HL-60/S4 treated with phorbol 12-myristate 13-acetate at 8.2 ng/mL for 4 days and 3 days (cell line): ENCODE measurements around the gene SEMA3E.
"Not testable (repeated sequence)": the region's sequence is repeated elsewhere in the genome, so short reads cannot be mapped to it uniquely, and the experiment has no call there.

Experiments
- in situ Hi-C: fragments of 300-500 bp; cut with MboI; formaldehyde crosslinking; loops from 2 replicates; pipeline ENCODE4 v1.15.0; 2022; ENCODE audit warnings: low sequenced_read_pairs

The SEMA3E gene

DNA sequence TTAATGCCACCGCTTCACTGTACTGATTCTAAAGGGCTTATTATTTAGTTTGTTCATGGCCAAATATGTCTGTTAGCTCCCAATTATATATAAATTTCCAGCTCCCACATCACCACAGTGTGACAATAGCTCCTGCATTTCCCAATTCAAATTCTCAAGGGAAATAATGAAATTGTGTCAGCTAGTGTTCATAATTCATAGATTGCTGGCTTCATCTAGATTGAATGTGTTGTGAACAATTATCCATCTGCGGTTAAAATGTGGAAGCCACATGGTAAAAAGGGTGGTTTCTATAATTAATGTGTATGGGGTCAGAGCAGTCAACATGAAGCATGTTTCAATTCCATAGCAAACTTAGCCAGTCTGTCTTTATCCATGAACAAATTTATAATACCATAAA is 154.3 kb downstream of the SEMA3E start:
- in situ Hi-C loops: no loop called here

DNA sequence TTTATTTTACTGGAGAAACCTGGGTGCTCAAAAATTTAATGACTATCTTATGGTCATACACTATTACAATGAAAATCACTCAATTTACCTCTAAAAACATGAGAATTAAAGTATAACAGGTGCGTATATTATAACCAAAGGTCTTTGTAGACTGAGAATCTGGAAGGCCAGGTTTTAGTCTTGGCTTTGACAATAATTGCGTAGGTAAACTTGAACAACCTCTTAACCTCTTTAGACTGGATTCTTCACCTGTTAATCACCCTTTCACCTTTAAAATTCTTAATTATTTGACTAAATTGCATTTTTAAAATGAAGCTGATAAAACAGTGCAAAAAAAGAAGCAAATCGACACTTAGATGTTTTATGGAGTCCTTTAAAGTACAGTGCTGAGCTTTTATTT is 156.1 kb downstream of the SEMA3E start:
- in situ Hi-C loops: no loop called here

DNA sequence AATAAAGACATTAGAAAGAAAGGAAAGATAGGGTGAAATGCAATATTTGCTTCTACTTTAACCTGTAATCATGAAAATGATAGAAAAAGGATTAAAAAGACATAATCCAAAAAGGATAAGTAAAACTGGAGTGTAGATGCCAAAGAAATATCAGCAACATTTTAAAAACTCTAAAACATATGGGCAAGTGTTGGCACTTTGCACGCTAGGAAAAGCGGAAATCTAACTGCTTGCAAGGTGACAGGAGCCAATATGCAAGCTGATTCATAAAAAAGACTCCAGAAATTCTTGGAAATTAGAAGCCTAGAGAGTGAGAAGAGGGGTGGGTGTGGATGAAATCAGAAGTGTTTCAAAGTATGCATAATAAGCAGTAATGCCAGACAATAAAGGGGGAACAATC is 161.1 kb downstream of the SEMA3E start:
- in situ Hi-C loops: no loop called here

DNA sequence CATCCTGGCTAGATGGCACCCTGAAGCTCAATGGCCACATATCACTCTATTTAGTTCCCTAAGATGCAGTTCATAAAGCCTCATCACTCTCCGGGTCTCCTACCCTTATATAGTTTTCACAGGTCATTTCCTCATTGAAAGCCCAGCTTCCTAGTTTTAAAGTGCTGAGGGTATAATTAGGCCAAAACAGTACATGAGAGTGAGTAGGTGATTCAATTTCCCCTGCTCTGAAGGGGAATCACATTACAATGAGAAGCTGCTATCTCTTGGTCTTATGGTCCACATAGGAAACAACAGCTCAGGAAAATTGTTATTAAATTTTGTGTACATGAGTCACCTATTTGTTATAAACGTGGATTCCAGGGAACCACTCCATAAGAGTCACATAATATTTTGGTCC is 162.0 kb downstream of the SEMA3E start:
- in situ Hi-C loops: no loop called here

DNA sequence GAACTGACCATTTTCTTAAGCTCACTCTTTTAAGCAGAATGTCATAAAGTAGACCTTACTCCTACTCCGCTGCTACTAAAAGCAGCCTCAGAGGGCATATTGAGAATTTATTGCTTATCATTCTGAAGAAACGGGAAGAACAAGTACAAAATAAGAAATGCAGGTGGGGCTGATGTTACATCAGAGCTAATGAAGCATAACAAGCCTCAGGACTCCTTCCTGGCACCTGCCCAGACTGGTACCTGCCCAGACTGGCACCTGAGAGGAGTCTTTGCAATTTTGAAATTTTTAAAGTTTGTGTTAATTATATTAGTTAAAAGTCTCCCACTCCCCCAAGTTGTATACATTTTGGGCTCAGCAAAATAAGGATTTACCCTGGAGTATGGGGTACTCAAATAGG is 162.4 kb downstream of the SEMA3E start:
- in situ Hi-C loops: no loop called here

DNA sequence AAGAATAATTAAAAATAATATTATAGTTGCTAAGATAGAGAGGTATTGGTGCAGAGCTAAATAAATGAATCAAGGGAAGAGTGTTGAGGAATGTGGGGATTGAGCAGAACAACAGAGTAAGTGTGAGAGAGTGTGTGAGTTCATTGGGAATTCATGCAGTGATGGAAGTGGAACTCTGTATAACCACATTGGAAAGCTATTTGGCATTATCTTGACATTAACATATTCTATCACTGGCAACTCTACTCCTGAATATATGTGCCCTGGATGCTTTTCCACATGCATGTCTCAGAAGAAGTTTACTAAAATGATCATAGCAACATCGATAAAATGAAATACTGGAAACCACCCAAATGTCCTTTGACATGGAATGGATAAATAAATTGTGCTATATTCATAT is 164.1 kb downstream of the SEMA3E start:
- in situ Hi-C loops: no loop called here

DNA sequence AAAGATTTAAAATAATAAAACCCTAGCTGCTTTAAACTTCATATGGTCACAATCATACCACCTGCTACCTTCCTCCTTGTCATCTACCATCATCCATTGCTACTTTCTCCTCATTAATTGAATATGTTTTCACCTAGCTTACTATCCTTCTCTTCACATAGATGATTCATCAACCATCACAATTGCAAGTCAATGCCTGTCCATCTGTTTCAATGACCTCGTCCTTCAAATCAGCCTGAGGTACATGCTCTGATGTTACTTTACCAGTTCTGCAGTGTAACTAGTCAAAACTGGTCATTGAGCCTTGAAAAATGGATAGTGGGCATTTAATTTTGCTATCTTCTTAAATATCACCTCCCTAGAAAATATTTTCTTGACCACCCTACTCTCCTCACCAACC is 164.7 kb downstream of the SEMA3E start:
- in situ Hi-C loops: no loop called here

DNA sequence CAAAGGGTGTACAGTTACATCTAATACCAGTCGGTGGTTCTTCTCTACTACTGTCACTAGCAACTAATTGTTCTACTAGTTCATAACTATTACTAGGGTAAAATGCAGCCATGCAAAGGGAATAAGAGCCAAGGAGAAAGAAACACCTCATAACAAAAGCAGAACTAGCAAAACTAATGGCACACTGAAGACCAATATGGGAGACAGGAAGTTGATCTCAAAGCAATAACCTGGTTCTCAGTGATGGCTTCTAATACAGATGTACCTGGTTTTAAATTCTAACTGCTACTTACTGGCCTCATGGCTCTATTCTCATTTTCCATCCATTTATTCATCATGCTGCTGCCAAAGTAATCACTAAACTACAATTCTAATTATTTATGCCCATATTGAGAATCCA is 170.3 kb downstream of the SEMA3E start:
- in situ Hi-C loops: no loop called here

DNA sequence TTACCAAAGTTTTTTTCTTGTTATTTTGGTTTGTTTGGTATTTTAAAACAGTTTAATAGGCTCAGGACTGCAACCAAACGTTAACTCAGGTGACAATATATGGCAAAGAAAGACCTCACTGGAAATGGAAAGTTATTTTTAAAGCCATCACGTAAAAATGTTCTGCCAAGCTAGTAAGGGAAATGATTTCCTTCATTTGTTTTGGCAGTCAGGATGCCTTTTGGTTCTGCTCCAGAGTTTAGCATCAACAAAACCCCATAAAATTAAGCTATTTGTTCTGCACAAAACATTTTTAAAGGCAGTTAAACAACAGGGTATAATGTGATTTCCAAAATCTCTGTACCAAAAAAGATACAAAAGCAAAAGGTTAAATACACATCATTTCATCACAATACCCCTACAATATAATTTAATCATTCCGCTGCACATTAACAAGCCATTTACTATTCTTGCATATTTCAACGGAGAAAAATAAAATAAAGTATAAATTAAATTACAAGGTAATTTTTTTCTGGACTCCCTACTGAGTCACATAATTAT is 172.4 kb downstream of the SEMA3E start:
- in situ Hi-C loops: no loop called here

DNA sequence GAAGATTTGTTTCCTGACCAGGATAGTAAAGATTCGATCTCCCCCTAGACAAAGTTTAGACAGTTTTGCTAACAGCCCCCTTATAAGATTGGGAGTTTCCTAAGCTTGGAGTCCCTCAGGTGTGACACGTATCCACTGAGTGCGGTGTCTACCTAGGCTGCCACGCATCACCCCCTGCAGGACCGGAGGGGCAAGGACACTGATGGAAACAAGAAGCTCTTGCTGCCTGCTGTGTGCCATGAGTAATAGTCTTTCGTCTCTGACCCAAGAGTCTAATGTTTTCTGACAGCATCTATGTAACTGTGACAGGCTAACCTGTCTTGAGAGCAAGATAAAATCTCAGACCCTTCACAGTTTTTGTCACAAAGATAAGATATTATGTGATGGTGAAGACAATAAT is 173.5 kb downstream of the SEMA3E start:
- in situ Hi-C loops: no loop called here

DNA sequence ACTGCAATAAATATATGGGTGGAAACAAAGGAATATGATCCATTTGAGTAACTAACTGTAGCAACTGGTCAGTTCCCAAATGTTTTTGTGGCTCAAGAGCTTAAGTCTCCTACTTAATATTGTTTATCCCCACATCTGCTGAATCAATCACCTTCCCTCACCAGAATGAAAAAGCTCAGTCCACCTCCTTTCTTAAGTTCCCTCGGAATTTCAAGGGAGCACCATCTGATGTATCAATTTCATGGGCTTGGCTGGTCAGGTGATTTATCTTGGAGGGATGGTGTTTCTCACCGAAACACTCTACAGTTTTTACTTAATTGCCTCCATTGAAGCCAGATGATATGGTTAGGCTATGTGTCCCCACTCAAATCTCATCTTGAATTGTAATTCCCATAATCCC is 176.6 kb downstream of the SEMA3E start:
- in situ Hi-C loops: no loop called here

DNA sequence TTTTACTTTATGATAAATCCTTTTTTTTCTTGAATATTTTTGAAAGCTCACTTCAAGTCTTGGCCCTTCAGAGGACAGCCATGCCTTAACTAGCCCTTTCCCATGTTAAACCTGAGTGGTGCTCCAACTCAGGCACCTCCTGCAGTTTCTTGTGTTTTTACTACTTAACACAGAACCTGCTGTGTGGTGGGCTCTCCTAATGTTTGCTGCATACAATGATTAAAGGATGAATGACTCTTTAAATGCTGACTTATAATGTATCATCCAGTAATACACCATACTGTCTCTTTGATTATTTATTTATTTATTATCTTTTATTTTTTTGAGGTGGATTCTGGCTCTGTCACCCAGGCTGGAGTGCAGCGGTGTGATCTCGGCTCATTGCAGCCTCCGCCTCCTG is 179.4 kb downstream of the SEMA3E start:
- in situ Hi-C loops: no loop called here

DNA sequence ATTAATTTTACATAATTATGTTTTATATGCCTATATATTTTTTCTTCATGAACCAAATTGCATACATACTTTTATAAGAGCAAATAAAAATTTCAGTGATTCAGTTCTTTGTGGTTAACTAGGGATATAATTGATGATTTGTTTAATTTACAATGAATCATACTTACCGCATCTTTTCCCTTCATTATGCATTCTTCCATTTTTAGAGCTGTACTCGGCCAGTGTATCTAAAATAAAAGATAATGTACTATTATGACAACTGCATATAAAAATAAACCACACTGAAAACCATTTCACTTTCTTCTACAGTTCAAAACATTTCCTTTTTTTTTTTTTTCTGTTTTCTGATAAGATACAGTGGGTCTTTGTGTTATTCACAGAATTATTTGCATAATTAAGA is 179.9 kb downstream of the SEMA3E start:
- in situ Hi-C loops: no loop called here

DNA sequence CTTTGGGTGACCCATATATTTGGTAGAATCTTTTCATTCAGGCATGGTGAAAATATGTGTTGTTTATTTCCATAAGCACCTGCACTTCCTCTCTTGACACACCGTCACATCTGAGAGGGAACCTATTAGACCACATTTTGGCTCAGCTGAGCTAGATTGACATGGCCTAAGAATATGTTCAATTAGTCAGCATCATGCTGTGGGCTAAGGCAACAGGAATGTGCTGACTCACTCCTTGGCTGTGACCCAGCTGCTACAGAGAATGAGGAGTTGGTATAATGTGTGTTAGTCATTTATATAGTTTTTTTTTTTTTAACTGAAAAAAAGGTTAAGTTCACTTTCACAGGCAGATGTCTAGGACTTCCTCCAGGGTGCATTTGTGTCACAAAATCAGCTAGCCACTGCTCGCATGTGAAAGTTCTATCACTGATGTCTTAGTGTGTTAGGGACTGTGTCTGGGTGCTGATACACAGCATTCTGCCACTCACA is 180.6 kb downstream of the SEMA3E start:
- in situ Hi-C loops: no loop called here

DNA sequence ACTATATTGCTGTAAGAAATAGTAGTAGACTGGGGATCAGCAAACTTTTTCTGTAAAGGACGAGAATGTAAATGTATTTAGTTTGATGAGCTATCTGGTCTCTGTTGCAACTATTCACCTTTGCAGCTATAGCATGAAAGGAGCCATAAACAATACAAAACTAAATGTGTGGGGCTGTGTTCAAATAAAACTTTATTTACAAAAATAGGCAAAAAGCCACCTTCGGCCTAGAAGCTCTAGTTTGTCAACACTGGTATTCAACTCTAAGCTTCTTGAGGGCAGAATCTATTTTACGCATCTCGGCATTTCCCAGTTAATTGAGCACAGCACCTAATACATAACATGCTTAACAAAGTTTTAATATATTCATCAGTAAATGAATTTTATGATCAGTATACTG is 181.4 kb downstream of the SEMA3E start:
- in situ Hi-C loops: no loop called here

DNA sequence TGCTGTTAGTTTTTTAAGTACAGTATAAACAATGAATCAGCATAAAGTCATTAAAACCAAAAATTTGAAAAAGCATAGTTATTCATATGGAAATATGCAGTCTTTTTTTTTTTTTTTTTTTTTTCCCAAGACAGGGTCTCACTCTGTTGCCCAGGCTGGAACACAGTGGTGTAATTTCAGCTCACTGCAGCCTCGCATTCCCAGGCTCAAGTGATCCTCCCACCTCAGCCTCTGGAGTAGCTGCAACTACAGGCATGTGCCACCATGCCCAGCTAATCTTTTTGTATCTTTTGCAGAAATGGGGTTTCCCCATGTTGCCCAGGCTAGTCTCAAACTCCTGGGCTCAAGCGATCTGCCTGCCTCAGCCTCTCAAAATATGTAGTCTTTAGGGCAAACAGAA is 182.0 kb downstream of the SEMA3E start:
- in situ Hi-C loops: no loop called here

DNA sequence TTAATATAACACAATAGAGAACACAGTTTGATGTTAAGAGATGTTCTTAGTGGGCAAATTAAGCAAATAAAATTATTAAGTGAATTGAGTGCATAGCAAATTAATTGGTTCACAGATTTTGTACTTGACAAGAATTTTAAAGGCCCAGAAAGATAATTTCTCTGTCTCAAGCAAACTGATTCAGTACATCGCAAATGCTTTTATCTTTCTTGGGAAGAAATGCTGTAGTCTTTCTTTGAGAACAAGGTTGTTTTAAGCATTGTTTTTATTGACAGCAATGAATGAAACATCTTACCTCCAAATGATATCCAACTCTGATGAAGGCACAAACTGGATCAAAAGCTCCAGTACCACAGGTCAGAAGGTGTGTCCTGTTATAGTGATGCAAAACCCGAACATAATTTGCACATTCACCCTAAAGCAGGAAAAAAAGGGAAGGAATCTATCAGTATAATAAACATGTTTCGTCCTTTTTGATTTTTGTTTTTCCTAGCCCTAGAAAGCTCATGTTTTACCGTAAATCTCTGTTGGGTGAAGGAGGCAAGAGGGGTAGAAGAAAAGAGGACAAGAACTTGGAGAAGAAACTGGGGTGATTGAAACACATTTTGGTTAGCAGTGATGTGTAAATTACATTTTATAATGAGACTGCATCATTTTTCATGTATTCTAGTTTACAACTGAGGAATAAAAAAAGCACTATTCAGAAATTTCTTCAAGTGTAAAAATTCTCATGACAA is 182.6 kb downstream of the SEMA3E start:
- in situ Hi-C loops: no loop called here

DNA sequence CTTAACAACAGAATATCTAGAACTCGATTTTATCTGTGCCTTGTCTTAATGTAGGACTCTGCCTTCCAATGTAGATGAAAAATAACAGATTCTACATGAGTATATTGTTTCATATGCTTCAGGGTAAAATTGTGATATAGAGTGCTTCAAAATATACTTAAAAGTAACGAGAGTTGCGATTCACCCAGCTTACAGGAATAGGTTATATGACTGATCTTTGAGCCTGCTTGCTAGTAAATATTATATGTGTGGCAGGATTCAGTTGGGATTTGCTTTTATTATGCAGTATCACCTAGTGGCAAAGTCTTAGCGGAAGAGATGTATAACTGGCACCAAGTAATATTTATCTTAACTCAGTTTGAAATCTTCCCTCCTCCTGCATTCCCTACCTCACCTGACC is 183.3 kb downstream of the SEMA3E start:
- in situ Hi-C loops: no loop called here

DNA sequence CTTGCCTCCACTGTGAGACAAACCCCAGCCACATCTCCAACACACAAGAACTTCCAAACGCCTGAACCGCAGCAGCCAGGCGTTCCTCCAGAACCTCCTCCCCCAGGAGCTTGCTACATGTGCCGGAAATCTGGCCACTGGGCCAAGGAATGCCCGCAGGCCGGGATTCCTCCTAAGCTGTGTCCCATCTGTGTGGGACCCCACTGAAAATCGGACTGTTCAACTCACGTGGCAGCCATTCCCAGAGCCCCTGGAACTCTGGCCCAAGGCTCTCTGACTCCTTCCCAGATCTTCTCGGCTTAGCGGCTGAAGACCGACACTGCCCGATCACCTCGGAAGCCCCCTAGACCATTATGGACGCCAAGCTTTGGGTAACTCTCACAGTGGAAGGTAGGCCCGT is 187.1 kb downstream of the SEMA3E start:
- in situ Hi-C loops: not testable (repeated sequence)

DNA sequence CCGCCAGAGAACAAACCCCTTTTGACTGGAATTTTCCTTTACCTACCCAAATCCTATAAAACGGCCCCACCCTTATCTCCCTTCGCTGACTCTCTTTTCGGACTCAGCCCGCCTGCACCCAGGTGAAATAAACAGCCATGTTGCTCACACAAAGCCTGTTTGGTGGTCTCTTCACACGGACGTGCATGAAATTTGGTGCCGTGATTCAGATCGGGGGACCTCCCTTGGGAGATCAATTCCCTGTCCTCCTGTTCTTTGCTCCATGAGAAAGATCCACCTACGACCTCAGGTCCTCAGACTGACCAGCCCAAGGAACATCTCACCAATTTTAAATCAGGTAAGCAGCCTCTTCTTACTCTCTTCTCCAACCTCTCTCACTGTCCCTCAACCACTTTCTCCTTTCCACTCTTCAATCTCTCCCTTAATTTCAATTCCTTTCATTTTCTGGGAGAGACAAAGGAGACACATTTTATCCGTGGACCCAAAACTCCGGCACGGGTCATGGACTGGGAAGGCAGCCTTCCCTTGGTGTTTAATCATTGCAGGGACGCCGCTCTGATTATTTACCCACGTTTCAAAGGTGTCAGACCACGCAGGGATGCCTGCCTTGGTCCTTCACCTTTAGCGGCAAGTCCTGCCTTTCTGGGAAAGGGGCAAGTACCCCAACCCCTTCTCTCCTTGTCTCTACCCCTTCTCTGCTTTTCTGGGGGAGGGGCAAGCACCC is 188.8 kb downstream of the SEMA3E start:
- in situ Hi-C loops: not testable (repeated sequence)

DNA sequence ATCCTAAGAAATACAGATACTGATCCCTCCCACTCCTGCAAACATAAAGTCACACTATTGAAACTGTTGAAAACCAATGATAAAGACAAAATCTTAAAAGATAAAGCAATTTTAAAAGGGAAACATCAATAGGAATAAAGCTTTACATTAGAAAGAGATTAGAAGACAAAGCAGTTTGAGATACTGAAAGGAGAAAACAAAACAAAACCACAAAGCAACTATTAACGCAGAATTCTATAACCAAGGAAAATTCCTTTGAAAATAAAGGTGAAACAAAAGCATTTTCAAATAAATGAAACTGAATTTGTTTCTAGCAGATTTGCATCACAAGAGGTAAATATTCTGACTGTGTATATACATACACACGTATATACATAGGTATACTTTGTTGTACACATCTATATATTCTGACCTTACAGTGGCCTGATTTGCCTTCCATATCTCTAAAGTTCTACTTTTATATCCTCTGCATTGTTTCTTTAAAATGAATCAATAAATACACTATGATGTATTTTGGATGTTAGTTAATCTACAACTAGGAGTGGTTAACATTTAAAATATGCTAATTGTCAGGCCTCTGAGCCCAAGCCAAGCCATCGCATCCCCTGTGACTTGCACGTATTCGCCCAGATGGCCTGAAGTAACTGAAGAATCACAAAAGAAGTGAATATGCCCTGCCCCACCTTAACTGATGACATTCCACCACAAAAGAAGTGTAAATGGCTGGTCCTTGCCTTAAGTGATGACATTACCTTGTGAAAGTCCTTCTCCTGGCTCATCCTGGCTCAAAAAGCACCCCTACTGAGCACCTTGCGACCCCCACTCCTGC is 189.6 kb downstream of the SEMA3E start:
- in situ Hi-C loops: not testable (repeated sequence)
